Measurements from ENCODE around the gene CALN1. TPM values are rescaled to one million over a fixed set of nuclear protein-coding genes. Genes with fewer than 3 reads are reported as not detected.

The CALN1 gene
- total and polyA plus RNA-seq, 9 of the 15 experiments (the other 6 are each of a cell fraction or from before 2014, with no cell fraction given) = 1.4 to 7.5 (median 3.3) TPM

- DNase-seq (ENCODE audit: extremely low read depth in 1 of 4, low spot score in 3 of 4) (peak in 2 of 4 experiments; percentile 25 to 43), FAIRE-seq (peak; percentile 79), ATAC-seq (peak; percentile 76)
- H4K20me1 ChIP-seq (replicated peaks; ENCODE audit: control insufficient read depth, insufficient read depth, low read length) = no peaks in the 10 kb centered on the region
- no peak overlapping the region for H3K4me2 ChIP-seq (ENCODE audit: insufficient read depth, low read length)
- no peaks in the 10 kb centered on the region for H3K79me2 ChIP-seq (ENCODE audit: control insufficient read depth, insufficient read depth, low read length)
- WGBS (ENCODE audit: insufficient coverage, low coverage, missing lambda C conversion rate) = 13% methylated on average over 7 of the region's 7 CpGs
- no peaks in the 10 kb centered on the region for H3K27me3 ChIP-seq (ENCODE audit: control insufficient read depth in 2 of 2, insufficient read depth in 2 of 2, low read length in 2 of 2)
- H3K36me3 ChIP-seq (ENCODE audit: control insufficient read depth, insufficient read depth, low read length) = no peaks in the 10 kb centered on the region
- no peak overlapping the region for H3K4me3 ChIP-seq
- no peak overlapping the region for H2AFZ ChIP-seq (ENCODE audit: low read depth, low read length)
- no peak overlapping the region for H3K27ac ChIP-seq (ENCODE audit: extremely low read depth, low read depth, low read length)
- H3K9ac ChIP-seq (ENCODE audit: insufficient read depth in 1 of 2, low read depth in 2 of 2, low read length in 2 of 2) = no peak overlapping the region
- intact Hi-C loops (cut with micrococcal nuclease) (no loop called here), in situ Hi-C loops (cut with MboI) (no loop called here)
- no peaks in the 10 kb centered on the region for H3K9me1 ChIP-seq (ENCODE audit: control insufficient read depth, insufficient read depth, low read length)
- TF ChIP-seq CEBPB (tag; IDR thresholded peaks at IDR 0.05) (0 out of 2 replicates have a peak, but pooled peaks have one; percentile 12), ZNF140 (CRISPR knock-in tag; IDR thresholded peaks at IDR 0.05) (no peak), RAD21 (CRISPR knock-in tag; conservative IDR thresholded peaks at IDR 0.05 in 1 of 2, IDR thresholded peaks at IDR 0.05 in 1 of 2) (peak in 1 of 2 experiments; percentile 69; a peak in 2 of 4 replicates), SRSF3 (IDR thresholded peaks at IDR 0.05; ENCODE audit: insufficient read depth, low read length) (no peak), BCL6 (CRISPR knock-in tag; IDR thresholded peaks at IDR 0.05) (no peak), ETV1 (tag; conservative IDR thresholded peaks at IDR 0.05; ENCODE audit: low read depth) (peak; percentile 24; the same call in 1 of the 2 replicates), CTCF (IDR thresholded peaks at IDR 0.05 in 2 of 3, conservative IDR thresholded peaks at IDR 0.05 in 1 of 3; ENCODE audit: insufficient read depth in 2 of 3, low read depth in 1 of 3, low read length in 3 of 3) (peak; percentile 51 to 98 (median 83); a peak in 5 of 6 replicates), TCF7 (IDR thresholded peaks at IDR 0.05; ENCODE audit: borderline replicate concordance) (no peak)
- TF ChIP-seq, protein P1, sequence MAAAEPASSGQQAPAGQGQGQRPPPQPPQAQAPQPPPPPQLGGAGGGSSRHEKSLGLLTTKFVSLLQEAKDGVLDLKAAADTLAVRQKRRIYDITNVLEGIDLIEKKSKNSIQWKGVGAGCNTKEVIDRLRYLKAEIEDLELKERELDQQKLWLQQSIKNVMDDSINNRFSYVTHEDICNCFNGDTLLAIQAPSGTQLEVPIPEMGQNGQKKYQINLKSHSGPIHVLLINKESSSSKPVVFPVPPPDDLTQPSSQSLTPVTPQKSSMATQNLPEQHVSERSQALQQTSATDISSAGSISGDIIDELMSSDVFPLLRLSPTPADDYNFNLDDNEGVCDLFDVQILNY (CRISPR knock-in tag; IDR thresholded peaks at IDR 0.05) = no peak
- ChIA-PET CTCF (ENCODE audit: low intra/inter-chr PET ratio) (no interaction called here), POLR2A (interaction anchor here (1.0 kb wide), 1 partner anchor 11 kb away, joined by 5 read pairs; no protein-coding TSS in a partner anchor)
- no TSS peak for BruUV-seq (replicated peaks)
- no peaks in the 10 kb centered on the region; the same call in 1 of the 2 replicates for H3K9me3 ChIP-seq (replicated peaks; ENCODE audit: control insufficient read depth, insufficient read depth, low read depth, low read length)
- H3K4me1 ChIP-seq (replicated peaks in 1 of 2; ENCODE audit: control insufficient read depth in 2 of 2, insufficient read depth in 2 of 2, low read length in 2 of 2) = no peaks in the 10 kb centered on the region
These were observed 486.5 kb downstream of the CALN1 start for GRCh38 chr7:71925663-71926062.
